Globus pallidus (tissue), 1 donor: ENCODE data around the gene CLSTN2.
"Not testable (repeated sequence)": the region's sequence is repeated elsewhere in the genome, so short reads cannot be mapped to it uniquely, and the experiment has no call there.

Source experiments
- DNase-seq: peaks from one replicate; pipeline ENCODE4 v3.0.0-alpha.2; 2015; ENCODE audit warnings: low spot score

The CLSTN2 gene

GRCh38 chr3:140423146-140423545, 488.2 kb downstream of the CLSTN2 start:
- no peak for DNase-seq

- not testable (repeated sequence) for DNase-seq
These were observed 488.6 kb downstream of the CLSTN2 start for GRCh38 chr3:140423574-140423973.

GRCh38 chr3:140424211-140424610, 489.2 kb downstream of the CLSTN2 start:
- DNase-seq: no peak

- DNase-seq: no peak
These were observed 489.7 kb downstream of the CLSTN2 start for GRCh38 chr3:140424726-140425125.

- DNase-seq: no peak
These were observed 492.8 kb downstream of the CLSTN2 start for GRCh38 chr3:140427786-140428185.

- DNase-seq: no peak
These were observed 493.4 kb downstream of the CLSTN2 start for GRCh38 chr3:140428380-140428779.

- DNase-seq: no peak
These were observed 494.8 kb downstream of the CLSTN2 start for GRCh38 chr3:140429791-140430190.

GRCh38 chr3:140430494-140430893, 495.5 kb downstream of the CLSTN2 start:
- no peak for DNase-seq

GRCh38 chr3:140432229-140432669, 497.3 kb downstream of the CLSTN2 start:
- no peak for DNase-seq

GRCh38 chr3:140433431-140433830, 498.4 kb downstream of the CLSTN2 start:
- DNase-seq: no peak

GRCh38 chr3:140434261-140434905, 499.4 kb downstream of the CLSTN2 start:
- no peak for DNase-seq

GRCh38 chr3:140436421-140436820, 501.4 kb downstream of the CLSTN2 start:
- no peak for DNase-seq

GRCh38 chr3:140438736-140439470, 503.9 kb downstream of the CLSTN2 start:
- no peak for DNase-seq

- no peak for DNase-seq
These were observed 504.5 kb downstream of the CLSTN2 start for GRCh38 chr3:140439527-140439926.

GRCh38 chr3:140440446-140440845, 505.5 kb downstream of the CLSTN2 start:
- DNase-seq: no peak

GRCh38 chr3:140441006-140441405, 506.0 kb downstream of the CLSTN2 start:
- DNase-seq: no peak

- no peak for DNase-seq
These were observed 507.6 kb downstream of the CLSTN2 start for GRCh38 chr3:140442621-140443020.

- DNase-seq: no peak
These were observed 508.1 kb downstream of the CLSTN2 start for GRCh38 chr3:140443073-140443472.

- DNase-seq: no peak
These were observed 508.8 kb downstream of the CLSTN2 start for GRCh38 chr3:140443806-140444205.

GRCh38 chr3:140446734-140447133, 511.7 kb downstream of the CLSTN2 start:
- peak; percentile 16 for DNase-seq

GRCh38 chr3:140447136-140447535, 512.2 kb downstream of the CLSTN2 start:
- DNase-seq: no peak

GRCh38 chr3:140448001-140448400, 513.0 kb downstream of the CLSTN2 start:
- DNase-seq: no peak

GRCh38 chr3:140449413-140450256, 514.6 kb downstream of the CLSTN2 start:
- no peak for DNase-seq
